GM19468 (cell line): ENCODE results near the gene LHX8.

Experiments used
- ATAC-seq: cut with Tn5 transposase; IDR thresholded peaks from one replicate; pipeline ENCODE4 v1.9.1; 2021; ENCODE audit warnings: mild to moderate bottlenecking, moderate library complexity, moderate number of reproducible peaks; ENCODE audit not compliant: unreplicated experiment; ENCODE audit errors: extremely low read depth

The LHX8 gene

GRCh38 chr1:75198761-75199160, 64.6 kb downstream of the LHX8 start:
- ATAC-seq: no peak

GRCh38 chr1:75202751-75203150, 68.6 kb downstream of the LHX8 start:
- ATAC-seq: no peak

GRCh38 chr1:75203415-75204277, 69.5 kb downstream of the LHX8 start:
- peak; percentile 63 for ATAC-seq

- no peak for ATAC-seq
Observed at GRCh38 chr1:75208862-75209261, 74.7 kb downstream of the LHX8 start.
